Adrenal gland (tissue), 5 donors: ENCODE results near the gene TTC34.

Experiments used
- CTCF ChIP-seq, 6 experiments: fragments of 450-650 bp in 4 of 6; fragments of 200-600 bp in 2 of 6; sonication (generic) in 1 of 6; IDR thresholded peaks; 1 replicate in 5 of 6; 2 replicates in 1 of 6; pipeline versions ENCODE4 v1.5.1 to v1.8.0; 2016 to 2021; ENCODE audit warnings: antibody characterized with exemption in 6 of 6, mild to moderate bottlenecking in 2 of 6, moderate library complexity in 1 of 6
- POLR2A ChIP-seq, 2 donors: fragments of 450-650 bp; IDR thresholded peaks; one replicate each; pipeline ENCODE4 v1.6.1; 2017; ENCODE audit warnings: antibody characterized with exemption in 2 of 2, mild to moderate bottlenecking in 2 of 2, moderate library complexity in 1 of 2
- donor health status: DM: no; HTN: no; CAD: no.

DNA sequence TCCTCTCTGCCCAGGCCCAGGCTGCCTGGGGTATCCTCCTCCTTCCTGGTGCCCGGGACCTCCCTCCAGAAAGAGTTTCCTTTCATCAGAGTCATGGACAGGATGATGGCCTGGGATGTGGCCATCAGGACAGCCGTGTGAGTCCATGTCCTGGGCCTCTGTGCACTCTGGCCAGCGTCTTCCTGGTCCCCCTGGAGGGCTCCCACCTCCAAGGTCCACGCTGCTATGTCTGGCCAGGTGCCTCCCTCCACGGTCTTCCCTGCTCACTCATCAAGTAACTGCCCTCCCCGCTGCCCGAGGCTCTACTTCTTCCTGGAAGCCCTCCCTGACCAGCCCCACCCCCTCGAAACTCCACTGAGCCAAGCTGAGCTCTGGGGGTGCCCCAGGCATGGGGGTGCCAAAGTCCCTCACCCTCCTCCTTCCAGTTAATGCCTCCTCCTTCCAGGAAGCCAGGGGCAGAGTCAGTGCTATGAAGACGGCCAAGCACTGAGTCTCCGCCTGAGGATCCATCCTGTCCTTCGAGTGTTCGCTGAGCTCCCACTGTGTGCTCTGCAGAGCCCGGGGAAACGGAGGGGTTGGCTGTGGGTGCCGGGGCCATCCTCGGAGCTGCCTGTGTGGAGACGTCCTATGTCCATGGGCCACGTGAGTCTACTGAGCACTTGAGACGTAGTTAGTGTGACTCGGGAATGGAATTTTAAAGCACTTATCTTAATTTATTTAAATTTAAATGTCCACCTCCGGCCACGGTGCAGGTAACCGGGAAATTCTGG, 28.5 kb upstream of the TTC34 start:
- no peak for TF ChIP-seq POLR2A (IDR thresholded peaks at IDR 0.05)
- TF ChIP-seq CTCF (IDR thresholded peaks at IDR 0.05): no peak
